Glutamatergic neuron (in vitro differentiated cells): ENCODE data around the gene FCRL1. TPM values are rescaled to one million over a fixed set of nuclear protein-coding genes. Genes with fewer than 3 reads are reported as not detected.

Experiments used
- DNase-seq: peaks from one replicate; pipeline ENCODE4 v3.0.0; 2022
- H3K27ac Mint-ChIP-seq: one replicate; pipeline ENCODE4 v1.8.0; 2020; ENCODE audit warnings: mild to moderate bottlenecking, mixed read lengths, inconsistent platforms; ENCODE audit not compliant: unreplicated experiment
- H3K27me3 Mint-ChIP-seq: one replicate; pipeline ENCODE4 v1.8.0; 2020; ENCODE audit warnings: mild to moderate bottlenecking, moderate library complexity, mixed read lengths, inconsistent platforms; ENCODE audit not compliant: unreplicated experiment
- H3K36me3 Mint-ChIP-seq: one replicate; pipeline ENCODE4 v1.8.0; 2020; ENCODE audit warnings: mild to moderate bottlenecking, mixed read lengths, inconsistent platforms; ENCODE audit not compliant: unreplicated experiment
- H3K4me1 Mint-ChIP-seq: one replicate; pipeline ENCODE4 v1.8.0; 2020; ENCODE audit warnings: mild to moderate bottlenecking, low read depth, mixed read lengths, inconsistent platforms; ENCODE audit not compliant: unreplicated experiment
- H3K4me3 Mint-ChIP-seq: one replicate; pipeline ENCODE4 v1.8.0; 2020; ENCODE audit warnings: mild to moderate bottlenecking, mixed read lengths, inconsistent platforms; ENCODE audit not compliant: unreplicated experiment
- H3K9me3 Mint-ChIP-seq: one replicate; pipeline ENCODE4 v1.8.0; 2020; ENCODE audit warnings: mild to moderate bottlenecking, moderate library complexity, mixed read lengths, inconsistent platforms; ENCODE audit not compliant: unreplicated experiment
- CTCF ChIP-seq: fragments of 200-600 bp; sonication (generic); IDR thresholded peaks from one replicate; pipeline ENCODE4 v1.5.0; 2021; ENCODE audit not compliant: partially characterized antibody, unreplicated experiment
- total RNA-seq: library from RNA; stranded (reverse); fragmentation: NEBNext Ultra II Directional; extraction: Animal tissue kit (Norgen Biotek cat#: 25700); gene quantifications from one replicate; pipeline ENCODE4 v1.2.1, GENCODE V29; 2021; ENCODE audit not compliant: unreplicated experiment

The FCRL1 gene
- total RNA-seq, 1 donor from 2014 or later, result not detected

- no peak for TF ChIP-seq CTCF
- no peak for DNase-seq
- Mint-ChIP-seq H3K27me3 (peaks cover 6% of the 10 kb centered on the region), H3K4me1 (peaks cover 3% of the 10 kb centered on the region), H3K4me3 (no peak overlapping the region), H3K9me3 (peaks cover 2% of the 10 kb centered on the region), H3K36me3 (no peaks in the 10 kb centered on the region), H3K27ac (no peak overlapping the region)
Measured at GRCh38 chr1:157834430-157834829, 14.5 kb upstream of the FCRL1 start.

GRCh38 chr1:157833145-157833544 lies 13.2 kb upstream of the FCRL1 start:
- TF ChIP-seq CTCF, result no peak
- Mint-ChIP-seq H3K27ac (no peak overlapping the region), H3K27me3 (peaks cover 6% of the 10 kb centered on the region), H3K4me1 (peaks cover 3% of the 10 kb centered on the region), H3K9me3 (peaks cover 2% of the 10 kb centered on the region), H3K36me3 (no peaks in the 10 kb centered on the region), H3K4me3 (no peak overlapping the region)
- no peak for DNase-seq

- no peak overlapping the region for H3K27ac Mint-ChIP-seq
- no peaks in the 10 kb centered on the region for H3K36me3 Mint-ChIP-seq
- DNase-seq, result no peak
- H3K9me3 Mint-ChIP-seq, result peaks cover 2% of the 10 kb centered on the region
- no peak for TF ChIP-seq CTCF
- H3K4me1 Mint-ChIP-seq, result peaks cover 3% of the 10 kb centered on the region
- H3K27me3 Mint-ChIP-seq, result peaks cover 6% of the 10 kb centered on the region
- H3K4me3 Mint-ChIP-seq, result no peak overlapping the region
Measured at GRCh38 chr1:157831968-157832626, 12.2 kb upstream of the FCRL1 start.

- peaks cover 6% of the 10 kb centered on the region for H3K27me3 Mint-ChIP-seq
- no peaks in the 10 kb centered on the region for H3K36me3 Mint-ChIP-seq
- H3K4me1 Mint-ChIP-seq, result peaks cover 3% of the 10 kb centered on the region
- H3K9me3 Mint-ChIP-seq, result peaks cover 2% of the 10 kb centered on the region
- H3K27ac Mint-ChIP-seq, result no peak overlapping the region
- H3K4me3 Mint-ChIP-seq, result no peak overlapping the region
- no peak for DNase-seq
- TF ChIP-seq CTCF, result no peak
Measured at GRCh38 chr1:157830887-157831286, 11.0 kb upstream of the FCRL1 start.

GRCh38 chr1:157829711-157830110 lies 9.8 kb upstream of the FCRL1 start:
- no peak for DNase-seq
- Mint-ChIP-seq H3K27ac (no peak overlapping the region), H3K27me3 (peaks cover 3% of the 10 kb centered on the region), H3K36me3 (no peaks in the 10 kb centered on the region), H3K4me3 (no peak overlapping the region), H3K4me1 (peaks cover 3% of the 10 kb centered on the region), H3K9me3 (peaks cover 2% of the 10 kb centered on the region)
- no peak for TF ChIP-seq CTCF
